Hippocampal formation (tissue), 2 donors: ENCODE results near the gene PKMYT1.

Experiments
- DNase-seq, 2 donors: peaks; one replicate each; lab custom pipeline; 2025; lab: John Stamatoyannopoulos, UW

PKMYT1 gene

DNA sequence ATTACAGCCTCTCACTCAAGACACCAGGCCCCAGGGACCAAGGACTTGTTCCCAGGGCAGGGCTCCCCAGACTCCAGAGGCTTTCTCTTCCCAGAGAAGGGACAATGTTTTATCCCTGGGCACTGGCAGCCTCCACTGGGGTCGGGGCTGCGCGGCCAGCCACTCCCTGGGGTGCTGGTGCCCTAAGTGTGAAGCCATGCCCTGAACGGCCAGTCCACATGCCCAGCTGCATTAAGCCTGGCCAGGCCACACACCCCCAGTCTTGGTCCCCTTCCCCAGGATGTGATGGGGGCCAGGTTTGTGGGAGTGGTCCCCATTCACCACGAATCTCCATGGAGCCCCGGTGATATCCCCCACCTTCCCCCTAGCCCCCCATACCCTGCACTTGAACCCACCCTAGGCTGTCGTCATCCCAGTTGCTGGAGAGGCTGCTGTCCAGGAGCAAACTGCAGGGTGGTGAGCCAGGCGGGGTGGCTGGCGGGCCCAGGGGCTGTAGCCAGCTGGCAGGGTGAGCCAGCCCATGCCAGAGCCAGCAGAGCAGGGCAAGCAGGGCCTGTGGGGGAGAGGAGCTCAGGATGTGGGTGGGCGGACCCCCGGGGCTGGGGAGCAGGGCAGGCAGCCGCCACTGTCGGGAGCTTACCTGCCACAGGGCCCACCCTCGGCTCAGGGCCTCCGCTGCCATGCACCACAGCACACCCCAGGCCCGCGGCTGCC is 6.5 kb downstream of the PKMYT1 start:
- DNase-seq: peak in 1 of 2 donors; percentile 18

DNA sequence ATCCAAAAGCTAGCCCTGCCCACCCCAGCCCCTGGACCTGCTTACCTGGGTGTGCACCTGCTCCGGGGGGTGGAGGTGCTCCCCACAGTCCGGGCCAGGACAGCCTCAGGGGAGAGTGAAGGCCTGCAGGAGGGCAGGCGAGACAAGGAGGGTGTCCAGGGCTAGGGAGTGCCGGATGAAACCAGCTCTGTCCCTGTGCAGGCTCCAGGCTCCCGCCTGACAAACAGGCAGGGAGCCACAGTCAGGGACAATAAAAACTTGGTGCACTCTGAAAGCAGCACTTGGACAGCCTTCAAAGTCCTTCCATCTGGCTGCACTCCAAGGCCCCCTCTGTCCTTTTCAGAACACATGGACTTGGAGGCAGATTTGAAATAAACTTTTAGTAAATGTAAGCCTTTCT is 7.2 kb downstream of the PKMYT1 start:
- peak; percentile 18 to 20 for DNase-seq

- DNase-seq: peak in 1 of 2 donors; percentile 20
Measured at GRCh38 chr16:2971985-2972784, 8.1 kb downstream of the PKMYT1 start.

GRCh38 chr16:2971134-2971984 is 8.9 kb downstream of the PKMYT1 start:
- DNase-seq: no peak

DNA sequence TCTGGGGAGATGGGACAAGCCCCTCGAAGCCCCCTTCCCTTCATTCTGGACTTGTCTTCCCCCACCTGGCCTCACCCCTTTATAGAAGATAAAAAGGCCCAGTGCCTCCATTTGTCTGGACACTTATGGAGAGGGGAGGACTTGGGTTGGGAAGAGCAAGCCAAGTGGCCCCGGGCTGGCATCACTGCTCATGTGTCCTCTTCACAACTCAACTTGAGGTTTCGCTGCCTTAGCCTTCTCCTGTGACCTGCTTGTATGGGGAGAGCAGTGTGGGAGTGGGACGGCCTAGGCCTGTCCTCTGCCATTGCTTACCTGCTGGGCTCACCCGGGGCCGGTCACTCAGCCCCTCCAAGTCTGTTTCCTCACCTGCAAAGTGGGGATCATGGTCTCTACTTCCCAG is 9.7 kb downstream of the PKMYT1 start:
- no peak for DNase-seq

DNA sequence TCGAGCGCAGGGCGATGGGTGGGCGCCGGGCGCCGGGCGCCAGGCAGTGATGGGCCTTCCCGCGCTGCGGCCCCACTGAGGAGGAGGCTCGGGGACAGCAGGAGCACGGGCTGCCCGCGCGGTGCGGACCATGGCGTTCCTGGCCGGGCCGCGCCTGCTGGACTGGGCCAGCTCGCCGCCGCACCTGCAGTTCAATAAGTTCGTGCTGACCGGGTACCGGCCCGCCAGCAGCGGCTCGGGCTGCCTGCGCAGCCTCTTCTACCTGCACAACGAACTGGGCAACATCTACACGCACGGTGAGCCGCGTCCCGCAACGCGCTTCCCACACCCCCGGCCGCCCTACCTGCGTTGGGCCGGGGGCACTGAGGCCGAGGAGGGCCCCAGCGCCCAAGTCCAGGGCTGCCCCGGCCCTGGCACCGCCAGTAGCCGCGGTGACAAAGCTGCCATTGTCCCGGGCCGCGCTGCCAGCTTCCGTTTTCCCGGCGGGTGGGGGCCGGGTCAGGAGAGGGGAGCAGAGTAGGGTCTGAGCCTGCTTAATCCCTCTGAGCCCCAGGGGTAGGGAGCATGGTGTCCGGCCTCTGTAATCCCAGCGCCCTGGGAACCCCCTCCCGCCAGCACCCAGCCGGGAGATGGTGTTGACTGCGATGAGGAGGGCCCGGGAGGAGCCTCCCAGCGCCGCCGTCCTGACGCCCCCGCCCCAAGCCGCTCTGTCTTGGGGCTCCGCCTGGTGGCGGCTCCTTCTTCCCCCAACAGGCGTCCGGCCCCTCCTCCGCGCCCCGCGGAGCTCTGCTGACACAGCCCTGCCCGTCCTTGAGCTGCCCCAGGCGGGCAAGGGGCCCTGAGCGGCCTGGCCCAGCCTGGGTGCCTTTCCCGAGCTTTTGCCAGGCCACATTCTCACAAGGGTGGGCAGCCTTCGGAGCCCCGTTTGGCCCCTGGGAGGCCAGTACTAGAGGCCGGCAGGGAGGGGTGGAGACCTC is 10.4 kb downstream of the PKMYT1 start:
- DNase-seq: peak; percentile 27 to 67

DNA sequence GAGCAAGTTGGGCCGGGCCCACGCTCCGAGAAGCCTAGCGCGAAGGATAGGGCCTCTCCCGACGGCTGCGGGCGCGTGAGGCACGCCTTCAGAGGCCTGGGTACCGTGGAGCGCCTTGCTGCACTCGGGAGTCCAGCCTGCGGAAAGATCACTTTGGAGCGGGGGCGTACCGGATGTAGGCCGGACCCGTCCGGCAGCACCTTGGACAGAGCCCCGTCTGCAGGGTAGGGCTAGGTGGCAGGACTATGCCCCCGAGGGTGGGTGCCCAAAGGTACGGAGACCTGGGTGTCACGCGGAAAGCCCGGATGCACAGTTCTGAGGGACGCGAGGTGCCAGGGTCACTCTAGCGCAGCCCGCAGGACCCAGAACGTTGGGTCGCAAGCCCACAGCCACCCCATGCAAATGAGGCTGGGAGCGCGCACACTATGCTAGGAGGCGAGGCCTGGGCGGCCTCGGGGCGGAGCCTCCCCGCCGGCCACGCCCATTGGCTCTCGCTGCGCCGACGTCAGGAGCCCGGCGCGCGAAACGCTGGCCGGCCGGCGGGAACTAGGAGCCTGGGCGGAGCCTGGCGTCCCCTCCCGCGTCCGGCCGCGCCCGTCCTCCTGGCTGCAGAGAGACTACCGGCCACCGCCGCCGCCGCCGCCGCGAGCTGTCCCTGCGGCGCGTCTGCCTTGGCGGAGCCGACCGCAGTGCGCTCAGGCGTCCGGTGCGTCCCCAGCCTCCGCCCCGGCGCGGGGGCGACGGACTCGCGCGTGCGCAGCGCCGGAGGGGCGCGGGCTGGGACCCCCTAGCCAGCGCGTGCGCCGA is 11.3 kb downstream of the PKMYT1 start, which contains the start of gene PAQR4:
Gene PAQR4, plus strand, starts transcription at position 611 of the 807 bp plus-strand sequence. CDS start 327 bp downstream, outside the sequence.
- DNase-seq: peak; percentile 81 to 88

DNA sequence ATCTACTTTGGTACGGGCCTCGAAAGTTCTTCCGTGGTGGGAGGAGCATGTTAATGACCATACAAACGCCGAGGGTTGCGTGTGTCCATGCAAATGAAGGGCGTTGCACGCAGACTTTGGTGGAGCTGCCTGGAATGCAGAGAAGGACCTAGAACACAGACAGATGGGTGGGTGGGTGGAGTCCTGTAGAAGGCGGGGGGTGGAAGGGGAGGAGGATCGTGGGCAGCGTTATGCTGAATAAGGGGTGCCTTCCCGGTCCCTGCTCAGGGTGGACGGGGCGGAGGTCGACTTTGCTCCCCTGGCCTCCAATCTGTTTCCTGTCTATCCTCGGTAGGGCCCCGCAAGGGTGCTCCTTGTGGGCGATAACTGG is 11.9 kb downstream of the PKMYT1 start:
- DNase-seq: no peak

DNA sequence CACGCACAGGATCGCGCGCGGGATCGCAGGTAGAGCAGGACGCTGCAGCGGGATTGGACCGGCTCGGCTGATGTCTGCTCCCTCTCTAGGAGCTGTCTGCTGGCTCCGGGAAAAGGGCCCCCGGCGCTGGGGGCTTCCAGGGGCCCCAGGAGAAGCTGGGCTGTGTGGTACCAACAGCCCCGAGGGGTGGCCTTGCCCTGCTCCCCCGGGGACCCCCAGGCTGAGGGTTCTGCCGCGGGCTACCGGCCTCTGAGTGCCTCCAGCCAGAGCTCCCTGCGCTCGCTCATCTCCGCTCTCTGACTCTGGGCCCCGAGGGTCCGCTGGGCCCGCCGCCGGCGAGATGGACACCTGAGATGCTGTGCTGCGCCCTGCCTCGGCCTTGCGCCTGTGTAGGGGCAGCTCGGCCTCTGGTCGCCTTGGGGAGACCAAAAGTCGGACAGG is 12.5 kb downstream of the PKMYT1 start:
- no peak for DNase-seq

GRCh38 chr16:2967211-2967631 is 13.0 kb downstream of the PKMYT1 start:
- no peak for DNase-seq

- DNase-seq: no peak
Measured at GRCh38 chr16:2966808-2967191, 13.4 kb downstream of the PKMYT1 start.

DNA sequence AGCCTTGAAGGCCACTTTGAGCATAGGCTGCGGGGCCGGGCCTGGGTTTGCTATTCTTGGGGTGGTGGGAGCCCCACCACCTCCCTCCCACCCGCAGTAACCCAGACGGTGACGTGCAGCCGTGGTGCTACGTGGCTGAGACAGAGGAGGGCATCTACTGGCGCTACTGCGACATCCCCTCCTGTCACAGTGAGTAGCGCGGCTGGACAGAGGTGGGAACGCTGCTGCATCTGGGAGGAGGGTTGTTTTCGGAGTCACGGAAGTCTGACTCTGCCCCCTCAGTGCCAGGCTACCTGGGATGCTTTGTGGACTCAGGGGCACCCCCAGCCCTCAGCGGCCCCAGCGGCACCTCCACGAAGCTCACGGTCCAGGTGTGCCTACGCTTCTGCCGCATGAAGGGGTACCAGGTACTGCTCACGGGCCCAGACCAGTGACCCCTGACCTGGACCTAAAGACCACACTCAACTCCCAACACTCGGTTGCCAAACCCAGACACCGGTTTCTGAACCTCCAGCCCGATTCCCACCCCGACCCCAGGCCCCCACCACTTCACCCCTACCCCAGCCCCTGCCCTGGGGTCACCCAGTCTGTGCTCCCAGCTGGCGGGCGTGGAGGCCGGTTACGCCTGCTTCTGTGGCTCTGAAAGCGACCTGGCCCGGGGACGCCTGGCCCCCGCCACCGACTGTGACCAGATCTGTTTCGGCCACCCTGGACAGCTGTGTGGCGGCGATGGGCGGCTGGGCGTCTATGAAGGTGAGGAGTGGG is 14.0 kb downstream of the PKMYT1 start:
- DNase-seq: no peak

GRCh38 chr16:2964475-2965336 is 15.5 kb downstream of the PKMYT1 start:
- DNase-seq: no peak

DNA sequence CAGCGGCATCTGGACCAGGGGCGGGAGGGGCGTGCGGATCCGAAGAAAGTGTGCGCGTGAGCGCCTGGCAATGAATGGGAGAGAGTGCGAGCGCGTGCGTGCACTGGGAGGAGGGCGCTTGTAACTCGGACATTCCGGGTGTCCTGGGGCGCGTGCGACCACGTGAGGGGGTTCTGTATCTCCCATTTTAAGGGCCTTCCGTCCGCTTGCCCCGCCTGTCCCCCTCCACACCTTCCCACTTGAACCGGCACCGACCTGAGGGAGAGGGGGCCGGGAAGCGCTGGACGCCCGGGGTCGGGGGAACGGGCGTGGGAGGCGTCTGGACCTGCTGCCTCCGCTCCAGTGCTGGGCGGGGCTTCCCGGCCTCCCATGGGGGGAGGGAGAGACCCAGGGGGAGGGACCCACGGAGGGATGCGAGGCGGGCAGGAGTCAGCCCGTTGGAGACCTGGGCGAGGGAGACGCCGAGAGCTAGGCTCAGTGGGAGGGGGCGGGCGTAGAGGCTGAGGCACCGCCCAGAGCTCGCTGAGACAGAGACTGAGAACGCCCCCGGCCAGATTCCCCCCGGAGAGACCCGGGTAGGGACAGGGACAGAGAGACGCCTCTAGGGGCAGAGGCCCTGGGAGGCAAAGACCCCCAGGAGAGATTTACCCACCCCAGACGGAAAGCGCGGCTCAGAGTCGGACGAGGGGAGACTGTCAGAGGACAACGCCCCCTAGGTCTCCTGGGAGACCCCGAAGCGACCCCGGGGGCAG is 16.3 kb downstream of the PKMYT1 start, which contains the start of gene KREMEN2:
Gene KREMEN2, plus strand, starts transcription at position 553 of the 752 bp plus-strand sequence. CDS start 246 bp downstream, outside the sequence.
- DNase-seq: no peak

GRCh38 chr16:2963074-2963722 is 17.0 kb downstream of the PKMYT1 start:
- DNase-seq: no peak

DNA sequence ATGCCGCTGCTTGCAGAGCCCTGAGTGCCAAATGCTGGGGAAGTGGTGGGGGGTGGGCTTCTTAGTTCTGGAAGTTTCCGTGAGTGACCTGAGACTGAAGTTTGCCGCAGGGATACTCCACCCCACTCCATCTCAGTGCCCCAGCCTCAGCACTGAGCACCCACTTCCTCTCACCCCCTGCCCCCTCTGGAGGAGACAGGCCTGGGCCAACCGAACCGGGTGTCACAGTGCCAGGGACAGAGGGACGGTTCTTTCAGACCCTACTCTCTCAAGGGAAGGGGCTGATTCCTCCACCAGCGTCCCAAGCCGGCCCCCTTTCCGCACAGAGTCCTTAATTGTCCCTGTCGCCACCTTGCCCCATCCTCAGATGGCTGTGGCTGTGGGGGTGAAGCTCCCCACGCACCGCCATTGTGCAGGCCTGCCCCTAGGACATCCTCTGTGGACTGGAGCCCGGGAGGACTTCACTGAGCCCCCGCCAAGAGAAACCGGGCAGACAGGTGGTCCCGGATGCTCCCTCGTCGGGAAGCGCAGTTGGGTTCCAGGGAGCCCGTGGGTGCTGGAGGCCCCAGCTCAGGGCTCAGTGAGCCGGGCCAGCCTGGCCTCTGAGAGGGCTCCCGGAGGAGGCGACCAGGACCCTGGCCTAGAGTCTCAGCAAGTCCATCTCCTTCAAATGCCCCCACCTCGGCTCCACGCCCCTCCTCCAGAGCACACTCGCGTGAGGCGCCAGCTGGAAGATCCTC is 17.7 kb downstream of the PKMYT1 start:
- no peak for DNase-seq
